Fibroblast of pulmonary artery (primary cell): ENCODE data around the gene FAM156A.
"Not testable (repeated sequence)": the region's sequence is repeated elsewhere in the genome, so short reads cannot be mapped to it uniquely, and the experiment has no call there.

ENCODE experiments used
- DNase-seq: peaks from one replicate; pipeline ENCODE4 v3.0.0-alpha.2; 2010; ENCODE audit warnings: low read depth
- H3K4me3 ChIP-seq: replicated peaks from 2 replicates; pipeline ENCODE4 v1.5.1; 2011; ENCODE audit warnings: low read depth, mild to moderate bottlenecking, control low read depth, low read length, moderate library complexity
- CTCF ChIP-seq: IDR thresholded peaks from 2 replicates; pipeline ENCODE4 v1.5.1; 2011; ENCODE audit warnings: mild to moderate bottlenecking, control low read depth, low read length, inconsistent platforms; ENCODE audit errors: missing control alignments

FAM156A gene, protein sequence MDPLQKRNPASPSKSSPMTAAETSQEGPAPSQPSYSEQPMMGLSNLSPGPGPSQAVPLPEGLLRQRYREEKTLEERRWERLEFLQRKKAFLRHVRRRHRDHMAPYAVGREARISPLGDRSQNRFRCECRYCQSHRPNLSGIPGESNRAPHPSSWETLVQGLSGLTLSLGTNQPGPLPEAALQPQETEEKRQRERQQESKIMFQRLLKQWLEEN

DNA sequence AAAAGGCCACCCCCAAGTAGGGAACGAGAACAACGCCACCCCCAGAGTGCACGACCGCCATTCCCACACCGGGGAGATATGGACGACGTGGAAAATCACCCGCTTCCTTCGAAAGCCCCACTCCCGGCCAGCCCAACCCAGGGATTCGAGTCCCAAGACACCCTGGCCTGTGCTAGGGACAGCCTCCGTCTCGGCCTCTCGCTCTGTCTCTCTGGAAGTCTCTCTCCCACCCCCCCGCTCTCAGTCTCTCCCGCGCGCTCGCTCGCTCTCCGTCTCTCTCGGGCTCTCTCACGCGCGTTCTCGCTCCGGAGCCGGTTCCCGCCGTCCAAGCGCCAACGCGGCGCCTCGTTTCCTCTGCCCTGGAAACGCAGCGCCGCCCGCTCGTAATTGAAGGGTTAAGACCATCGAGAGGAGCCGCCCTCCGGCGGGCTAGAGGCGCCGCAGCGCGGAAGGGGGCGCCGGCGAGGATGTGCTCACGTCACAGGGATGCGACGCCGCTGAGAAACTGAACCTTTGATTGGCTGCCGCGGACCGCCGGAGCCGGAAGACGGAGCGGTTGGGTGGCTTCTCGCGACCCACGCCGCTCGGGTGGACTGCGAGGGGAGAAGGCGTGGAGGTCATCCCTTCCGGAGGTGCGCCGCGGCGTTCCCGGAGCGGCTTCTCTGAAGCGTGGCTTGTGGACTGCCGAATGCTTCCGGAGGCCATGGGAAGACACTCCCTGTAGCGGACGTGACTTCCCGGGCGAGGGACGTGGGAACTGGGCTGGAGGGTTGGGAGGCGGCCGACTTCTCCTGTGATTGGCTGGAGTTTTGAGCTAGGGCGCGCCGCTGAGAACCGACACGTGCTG, at the start of gene FAM156A:
Gene FAM156A, minus strand, starts transcription at position 406 of the 847 bp plus-strand sequence. CDS start 9,930 bp downstream, outside the sequence.
- H3K4me3 ChIP-seq, DNase-seq: not testable (repeated sequence)

- peak; percentile 17 for DNase-seq
- H3K4me3 ChIP-seq = no peak overlapping the region
- TF ChIP-seq CTCF = no peak
Observed at GRCh38 chrX:53005327-53005726, 47.0 kb upstream of the FAM156A start.

- peak; percentile 33 for DNase-seq
- H3K4me3 ChIP-seq = no peak overlapping the region
- TF ChIP-seq CTCF = no peak
Observed at GRCh38 chrX:53004811-53005210, 46.5 kb upstream of the FAM156A start.

DNA sequence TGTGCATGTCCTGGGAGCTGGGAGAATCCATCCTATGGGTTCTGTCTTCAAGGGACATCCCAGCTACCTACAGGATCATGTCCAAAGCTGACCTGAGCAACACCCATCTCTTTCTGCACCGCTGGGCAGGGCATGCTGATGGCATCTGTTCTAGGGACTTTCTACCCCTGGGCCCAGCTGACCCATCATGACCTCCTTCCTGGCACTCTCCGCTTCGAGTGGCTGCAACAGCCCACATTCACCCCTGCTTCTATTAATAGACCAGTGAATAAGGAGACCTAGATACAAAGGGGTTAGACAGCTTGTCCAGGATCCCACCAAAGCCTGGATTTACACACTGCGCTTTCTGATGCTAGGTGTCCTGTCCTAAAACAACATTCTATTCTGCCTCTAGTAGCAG, 45.7 kb upstream of the FAM156A start:
- no peak for TF ChIP-seq CTCF
- no peak overlapping the region for H3K4me3 ChIP-seq
- no peak for DNase-seq

DNA sequence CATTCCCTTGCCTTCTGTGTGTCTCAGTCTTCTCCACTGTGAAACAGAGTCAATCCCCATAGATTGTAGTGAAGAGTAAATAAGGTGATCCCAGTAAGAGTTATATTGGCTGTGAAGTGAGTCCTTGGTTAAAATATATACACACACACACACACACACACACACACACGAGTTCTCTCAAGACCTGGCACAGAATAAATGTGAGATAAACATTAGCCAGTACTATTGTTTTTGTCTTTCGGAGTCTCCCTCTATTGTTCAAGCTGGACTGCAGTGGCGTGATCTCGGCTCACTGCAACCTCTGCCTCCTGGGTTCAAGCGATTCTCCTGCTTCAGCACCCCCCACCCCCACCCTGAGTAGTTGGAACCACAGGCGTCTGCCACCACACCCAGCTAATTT, 44.8 kb upstream of the FAM156A start:
- no peak overlapping the region for H3K4me3 ChIP-seq
- DNase-seq = peak; percentile 59
- no peak for TF ChIP-seq CTCF

DNA sequence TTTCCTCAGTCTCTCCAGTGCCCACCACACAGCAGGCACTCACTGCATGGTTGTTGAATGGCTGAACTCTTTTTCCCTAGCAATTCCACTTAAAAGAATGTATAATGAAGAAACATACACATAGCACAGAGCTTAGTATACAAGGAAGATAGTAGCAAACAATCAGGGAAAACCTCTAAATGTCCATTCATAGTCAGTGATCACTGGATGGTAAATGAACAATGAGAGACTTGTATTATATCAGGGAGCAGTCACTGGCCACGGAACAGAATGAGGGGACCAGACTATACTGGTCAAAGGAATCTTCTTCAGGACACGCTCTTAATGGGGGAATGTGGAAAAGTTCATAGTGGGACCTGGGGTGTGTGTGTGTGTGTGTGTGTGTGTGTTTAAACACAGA, 43.6 kb upstream of the FAM156A start:
- no peak for DNase-seq
- H3K4me3 ChIP-seq = no peak overlapping the region
- TF ChIP-seq CTCF = no peak

DNA sequence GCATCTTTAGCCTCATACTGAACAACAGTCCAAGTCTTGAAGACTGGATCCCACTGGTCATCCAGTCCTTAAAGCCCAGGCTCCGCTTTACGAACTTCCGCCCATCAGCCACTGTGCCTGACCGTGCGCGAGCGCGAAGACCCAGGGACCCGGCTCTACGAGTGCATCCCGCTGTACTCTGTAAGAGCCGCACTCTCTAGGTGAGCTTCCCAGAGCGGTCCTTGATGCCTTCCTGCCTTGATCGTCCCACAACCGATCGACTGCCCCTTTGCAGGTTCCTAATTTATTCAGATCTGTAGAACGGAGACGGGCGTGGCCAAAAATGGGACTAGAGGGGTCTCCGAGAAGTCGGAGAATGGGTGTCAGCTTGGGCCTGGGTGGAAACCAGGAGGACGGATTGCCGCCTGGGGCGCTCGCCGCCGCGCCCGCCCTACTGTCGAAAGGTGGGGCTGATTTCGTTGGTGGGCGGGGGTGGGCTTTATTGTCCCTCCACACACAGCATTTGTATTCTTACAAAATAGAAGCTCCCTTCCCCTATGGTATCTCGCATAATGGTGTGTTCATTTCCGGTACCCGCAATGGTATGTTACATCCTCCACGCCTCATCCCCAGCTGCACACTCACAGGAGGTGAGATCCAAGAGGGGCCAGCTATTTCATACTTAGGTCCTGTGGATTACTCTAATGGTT, 42.3 kb upstream of the FAM156A start:
- peak; percentile 49 for DNase-seq
- no peak overlapping the region for H3K4me3 ChIP-seq
- no peak for TF ChIP-seq CTCF
